ENCODE results near the gene RILPL1. TPM values are rescaled to one million over a fixed set of nuclear protein-coding genes. Genes with fewer than 3 reads are reported as not detected.
"Not testable (repeated sequence)": the region's sequence is repeated elsewhere in the genome, so short reads cannot be mapped to it uniquely, and the experiment has no call there.

RILPL1 gene
- polyA plus RNA-seq (2012; ENCODE audit: missing spikeins): 1.3 TPM

- FAIRE-seq (no peak), DNase-seq (ENCODE audit: insufficient read length) (peak; percentile 61)
- TF ChIP-seq TAF1 (IDR thresholded peaks at IDR 0.05; ENCODE audit: borderline replicate concordance, low read depth, low read length) (no peak), POLR2AphosphoS5 (IDR thresholded peaks at IDR 0.05; ENCODE audit: low read depth, low read length) (no peak), POLR2A (IDR thresholded peaks at IDR 0.05; ENCODE audit: low read depth, low read length) (no peak)
Measured at GRCh38 chr12:123533672-123534643, at the start of gene RILPL1. Gene RILPL1, minus strand, starts transcription at chr12:123533719. Its CDS starts 237 bp downstream, at chr12:123533482.

GRCh38 chr12:123580772-123581171 lies 47.3 kb upstream of the RILPL1 start:
- TF ChIP-seq TAF1 (IDR thresholded peaks at IDR 0.05; ENCODE audit: borderline replicate concordance, low read depth, low read length) (no peak), POLR2AphosphoS5 (IDR thresholded peaks at IDR 0.05; ENCODE audit: low read depth, low read length) (no peak), POLR2A (IDR thresholded peaks at IDR 0.05; ENCODE audit: low read depth, low read length) (no peak)
- FAIRE-seq: no peak

GRCh38 chr12:123578829-123579228 lies 45.3 kb upstream of the RILPL1 start:
- DNase-seq (ENCODE audit: insufficient read length); FAIRE-seq: not testable (repeated sequence)

More at GRCh38 chr12:123580772-123581171, 47.3 kb upstream of the RILPL1 start:
- DNase-seq (ENCODE audit: insufficient read length): no peak

GRCh38 chr12:123578243-123578642 lies 44.7 kb upstream of the RILPL1 start:
- no peak for DNase-seq (ENCODE audit: insufficient read length)
- TF ChIP-seq TAF1 (IDR thresholded peaks at IDR 0.05; ENCODE audit: borderline replicate concordance, low read depth, low read length) (no peak), POLR2AphosphoS5 (IDR thresholded peaks at IDR 0.05; ENCODE audit: low read depth, low read length) (no peak), POLR2A (IDR thresholded peaks at IDR 0.05; ENCODE audit: low read depth, low read length) (no peak)
- no peak for FAIRE-seq

GRCh38 chr12:123576611-123577010 lies 43.1 kb upstream of the RILPL1 start:
- DNase-seq (ENCODE audit: insufficient read length) (no peak), FAIRE-seq (no peak)
- TF ChIP-seq POLR2AphosphoS5 (IDR thresholded peaks at IDR 0.05; ENCODE audit: low read depth, low read length): no peak
- TF ChIP-seq TAF1 (IDR thresholded peaks at IDR 0.05; ENCODE audit: borderline replicate concordance, low read depth, low read length): no peak
- TF ChIP-seq POLR2A (IDR thresholded peaks at IDR 0.05; ENCODE audit: low read depth, low read length): no peak

GRCh38 chr12:123573870-123574269 lies 40.4 kb upstream of the RILPL1 start:
- TF ChIP-seq TAF1 (IDR thresholded peaks at IDR 0.05; ENCODE audit: borderline replicate concordance, low read depth, low read length): no peak
- TF ChIP-seq POLR2A (IDR thresholded peaks at IDR 0.05; ENCODE audit: low read depth, low read length): no peak
- TF ChIP-seq POLR2AphosphoS5 (IDR thresholded peaks at IDR 0.05; ENCODE audit: low read depth, low read length): no peak

GRCh38 chr12:123572391-123572790 lies 38.9 kb upstream of the RILPL1 start:
- TF ChIP-seq POLR2A (IDR thresholded peaks at IDR 0.05; ENCODE audit: low read depth, low read length) (no peak), POLR2AphosphoS5 (IDR thresholded peaks at IDR 0.05; ENCODE audit: low read depth, low read length) (no peak), TAF1 (IDR thresholded peaks at IDR 0.05; ENCODE audit: borderline replicate concordance, low read depth, low read length) (no peak)
- DNase-seq (ENCODE audit: insufficient read length) (no peak), FAIRE-seq (no peak)

More at GRCh38 chr12:123573870-123574269, 40.4 kb upstream of the RILPL1 start:
- FAIRE-seq: no peak
- DNase-seq (ENCODE audit: insufficient read length): no peak

- no peak for DNase-seq (ENCODE audit: insufficient read length)
- TF ChIP-seq POLR2AphosphoS5 (IDR thresholded peaks at IDR 0.05; ENCODE audit: low read depth, low read length) (no peak), POLR2A (IDR thresholded peaks at IDR 0.05; ENCODE audit: low read depth, low read length) (no peak), TAF1 (IDR thresholded peaks at IDR 0.05; ENCODE audit: borderline replicate concordance, low read depth, low read length) (no peak)
- no peak for FAIRE-seq
Measured at GRCh38 chr12:123571343-123571813, 37.9 kb upstream of the RILPL1 start.

- DNase-seq (ENCODE audit: insufficient read length) (no peak), FAIRE-seq (no peak)
- TF ChIP-seq POLR2AphosphoS5 (IDR thresholded peaks at IDR 0.05; ENCODE audit: low read depth, low read length): no peak
- TF ChIP-seq POLR2A (IDR thresholded peaks at IDR 0.05; ENCODE audit: low read depth, low read length): no peak
- no peak for TF ChIP-seq TAF1 (IDR thresholded peaks at IDR 0.05; ENCODE audit: borderline replicate concordance, low read depth, low read length)
Measured at GRCh38 chr12:123559468-123559867, 25.9 kb upstream of the RILPL1 start.

GRCh38 chr12:123558487-123558886 lies 25.0 kb upstream of the RILPL1 start:
- DNase-seq (ENCODE audit: insufficient read length); FAIRE-seq: not testable (repeated sequence)

- not testable (repeated sequence) for FAIRE-seq; DNase-seq (ENCODE audit: insufficient read length)
Measured at GRCh38 chr12:123554843-123555242, 21.3 kb upstream of the RILPL1 start.

GRCh38 chr12:123554136-123554535 lies 20.6 kb upstream of the RILPL1 start:
- FAIRE-seq; DNase-seq (ENCODE audit: insufficient read length): not testable (repeated sequence)

Measured in GM12892 (cell line).